NOMO-1 (cell line): ENCODE measurements around the gene COL4A2.
"Not testable (repeated sequence)": the region's sequence is repeated elsewhere in the genome, so short reads cannot be mapped to it uniquely, and the experiment has no call there.

Experiments used
- DNase-seq, 2 experiments: peaks; one replicate each; lab custom pipeline; 2025; ENCODE audit not compliant: unreplicated experiment in 2 of 2; lab: John Stamatoyannopoulos, UW

Gene COL4A2

DNA sequence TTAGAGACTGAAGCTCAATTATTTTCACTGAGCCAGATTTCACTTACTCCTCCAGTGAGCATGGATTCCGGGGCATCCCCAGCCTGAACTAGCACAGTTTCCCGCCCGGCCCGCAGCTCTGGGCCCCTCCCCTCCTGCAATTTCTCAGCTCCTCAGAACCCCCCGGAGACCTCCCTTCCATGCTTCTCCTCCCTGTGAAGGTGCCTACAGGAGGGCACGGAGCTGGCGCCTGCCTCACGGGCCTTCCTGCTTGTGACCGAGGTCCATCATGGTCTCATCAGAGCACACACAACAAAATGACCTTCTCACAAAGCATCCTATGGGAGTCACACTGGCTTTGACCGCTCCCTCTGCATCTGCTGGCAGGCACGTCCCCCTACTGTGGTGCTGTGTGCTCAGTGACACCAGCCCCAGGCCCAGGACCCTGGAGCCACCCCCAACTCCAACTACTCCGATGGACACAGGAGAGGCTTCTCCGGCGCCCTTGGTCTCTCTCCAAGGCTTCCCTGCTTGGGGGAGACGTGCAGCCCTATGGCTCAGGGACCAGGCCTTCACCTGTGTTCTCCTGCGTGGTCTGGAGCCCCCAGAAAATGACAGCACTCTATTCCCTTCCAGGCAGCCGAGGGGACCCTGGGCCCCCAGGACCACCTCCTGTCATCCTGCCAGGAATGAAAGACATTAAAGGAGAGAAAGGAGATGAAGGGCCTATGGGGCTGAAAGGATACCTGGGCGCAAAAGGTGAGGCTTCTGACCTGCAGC lies 177.4 kb downstream of the COL4A2 start:
- DNase-seq, result no peak

DNA sequence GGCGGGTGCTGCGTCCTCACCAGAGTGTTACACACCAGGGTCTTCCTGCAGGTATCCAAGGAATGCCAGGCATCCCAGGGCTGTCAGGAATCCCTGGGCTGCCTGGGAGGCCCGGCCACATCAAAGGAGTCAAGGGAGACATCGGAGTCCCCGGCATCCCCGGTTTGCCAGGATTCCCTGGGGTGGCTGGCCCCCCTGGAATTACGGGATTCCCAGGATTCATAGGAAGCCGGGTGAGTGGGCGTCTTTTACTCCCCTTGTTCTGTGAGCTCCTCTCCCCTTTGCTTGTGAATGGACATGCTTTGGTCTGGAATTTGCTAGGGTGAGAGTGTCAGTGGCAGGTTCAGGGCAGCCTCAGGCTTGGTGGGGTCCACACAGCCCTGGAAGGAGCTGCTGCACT lies 178.5 kb downstream of the COL4A2 start:
- no peak for DNase-seq

DNA sequence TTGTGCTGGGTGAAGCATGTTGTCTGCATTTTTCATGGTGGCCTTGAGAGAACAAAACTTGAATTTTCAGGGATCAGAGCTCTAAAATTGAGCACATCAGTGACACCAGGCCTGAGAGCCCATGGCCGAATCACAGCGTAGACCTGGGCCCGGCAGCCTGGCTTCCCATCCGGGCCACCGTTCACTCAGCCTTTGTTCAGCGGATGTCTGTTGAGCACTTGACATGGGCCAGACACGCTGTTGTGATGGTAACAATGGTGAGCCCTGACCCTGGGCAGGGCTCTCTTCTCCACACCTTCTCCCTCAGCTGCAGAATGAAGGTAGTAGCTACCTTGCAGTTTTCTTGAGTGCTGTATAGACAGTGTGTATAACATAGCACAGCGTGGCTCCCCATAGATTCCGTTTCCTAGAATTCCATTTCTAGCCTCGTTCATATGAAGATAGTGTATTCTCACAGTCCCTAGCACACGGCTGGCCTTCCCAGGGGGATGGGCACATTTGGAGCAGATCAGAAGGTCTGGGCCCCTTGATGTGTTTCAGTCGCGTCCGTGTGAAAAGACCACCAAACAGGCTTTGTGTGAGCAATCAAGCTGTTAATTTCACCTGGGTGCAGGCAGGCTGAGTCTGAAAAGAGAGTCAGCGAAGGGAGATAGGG lies 179.1 kb downstream of the COL4A2 start:
- no peak for DNase-seq

DNA sequence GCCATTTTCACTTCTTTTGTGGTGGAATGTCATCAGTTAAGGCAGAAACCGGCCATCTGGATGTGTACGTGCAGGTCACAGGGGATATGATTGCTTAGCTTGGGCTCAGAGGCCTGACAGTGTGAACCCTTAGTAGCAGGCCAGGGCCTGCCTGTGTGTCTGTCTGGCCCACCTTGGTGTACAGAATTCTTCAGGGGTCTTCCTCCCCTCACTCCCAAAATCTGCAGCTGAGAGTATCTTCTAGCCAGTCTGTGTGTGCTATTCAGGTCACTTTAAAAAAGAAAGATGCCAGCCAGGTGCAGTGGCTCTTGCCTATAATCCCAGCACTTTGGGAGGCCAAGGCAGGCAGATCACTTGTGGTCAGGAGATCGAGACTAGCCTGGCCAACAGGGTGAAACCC lies 179.8 kb downstream of the COL4A2 start:
- not testable (repeated sequence) for DNase-seq

DNA sequence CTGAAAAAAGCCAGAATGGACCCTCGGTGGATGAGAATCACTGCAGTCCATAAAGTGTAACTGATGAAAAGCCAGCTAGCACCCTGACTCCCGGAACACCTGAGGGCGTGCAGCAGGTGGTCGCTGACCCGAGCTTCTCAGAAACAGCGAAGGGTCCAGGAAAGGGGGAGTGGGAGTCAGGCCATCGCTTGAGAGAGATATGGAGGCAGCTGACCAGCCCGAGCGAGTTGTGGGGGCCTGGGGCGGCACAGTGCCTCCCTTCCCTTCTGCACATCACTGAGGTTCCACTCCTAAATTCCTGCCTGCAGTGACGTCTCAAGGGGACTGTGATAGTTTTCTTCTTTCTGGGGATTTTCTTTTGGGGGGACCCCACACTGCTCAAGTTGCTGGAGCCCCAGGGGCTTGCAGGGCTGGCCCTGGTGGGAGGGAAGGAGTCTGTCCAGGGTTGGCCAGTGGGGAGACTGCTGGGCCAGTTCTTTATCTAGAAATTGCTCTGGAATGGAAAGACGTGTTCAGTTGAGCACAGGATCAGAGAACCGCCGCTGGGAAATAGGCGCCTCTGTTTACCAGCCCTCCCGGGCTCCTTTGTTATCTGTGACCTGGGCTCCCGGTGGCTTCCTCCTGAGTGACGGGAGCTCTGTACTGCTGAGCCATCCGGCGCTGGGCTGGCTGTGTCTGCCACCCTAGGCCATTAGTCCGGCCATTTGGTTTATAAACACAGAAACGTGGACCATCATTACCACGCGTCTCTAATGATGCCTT lies 183.1 kb downstream of the COL4A2 start:
- DNase-seq, result no peak

DNA sequence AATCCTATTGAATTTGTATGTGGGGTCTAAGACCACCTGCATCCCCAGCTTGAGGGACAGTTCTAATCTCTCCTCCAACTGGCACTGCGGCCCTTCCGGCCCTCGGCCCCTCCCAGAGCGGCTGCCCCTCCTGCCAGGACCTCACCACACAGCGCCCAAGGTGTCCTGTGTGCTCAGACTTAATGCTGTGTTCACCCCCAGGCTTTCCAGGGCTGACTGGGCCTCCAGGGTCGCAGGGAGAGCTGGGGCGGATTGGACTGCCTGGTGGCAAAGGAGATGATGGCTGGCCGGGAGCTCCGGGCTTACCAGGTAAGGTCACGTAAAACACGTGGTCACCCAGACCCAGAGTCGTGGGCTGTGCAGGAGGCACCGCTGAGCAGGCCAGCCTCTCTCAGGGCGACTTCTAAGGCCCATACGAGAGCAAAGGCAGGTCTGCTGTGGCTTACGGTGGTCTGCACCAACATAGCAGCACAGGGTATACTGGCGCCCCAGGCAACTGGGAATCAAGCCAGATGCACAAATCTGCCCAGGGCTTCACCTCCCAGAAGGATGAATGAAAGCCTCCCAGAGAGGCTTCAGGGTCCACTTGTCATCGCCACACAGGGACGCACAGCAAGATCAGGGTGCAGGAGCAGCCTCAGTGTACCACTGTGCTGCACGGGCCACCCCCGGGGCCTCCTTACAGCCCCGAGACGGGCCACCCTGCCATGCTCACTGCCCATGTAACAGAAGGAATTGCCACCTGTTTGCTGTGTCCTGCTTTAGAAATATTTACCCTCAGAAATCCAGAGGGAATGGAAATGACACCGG lies 185.0 kb downstream of the COL4A2 start:
- no peak for DNase-seq

DNA sequence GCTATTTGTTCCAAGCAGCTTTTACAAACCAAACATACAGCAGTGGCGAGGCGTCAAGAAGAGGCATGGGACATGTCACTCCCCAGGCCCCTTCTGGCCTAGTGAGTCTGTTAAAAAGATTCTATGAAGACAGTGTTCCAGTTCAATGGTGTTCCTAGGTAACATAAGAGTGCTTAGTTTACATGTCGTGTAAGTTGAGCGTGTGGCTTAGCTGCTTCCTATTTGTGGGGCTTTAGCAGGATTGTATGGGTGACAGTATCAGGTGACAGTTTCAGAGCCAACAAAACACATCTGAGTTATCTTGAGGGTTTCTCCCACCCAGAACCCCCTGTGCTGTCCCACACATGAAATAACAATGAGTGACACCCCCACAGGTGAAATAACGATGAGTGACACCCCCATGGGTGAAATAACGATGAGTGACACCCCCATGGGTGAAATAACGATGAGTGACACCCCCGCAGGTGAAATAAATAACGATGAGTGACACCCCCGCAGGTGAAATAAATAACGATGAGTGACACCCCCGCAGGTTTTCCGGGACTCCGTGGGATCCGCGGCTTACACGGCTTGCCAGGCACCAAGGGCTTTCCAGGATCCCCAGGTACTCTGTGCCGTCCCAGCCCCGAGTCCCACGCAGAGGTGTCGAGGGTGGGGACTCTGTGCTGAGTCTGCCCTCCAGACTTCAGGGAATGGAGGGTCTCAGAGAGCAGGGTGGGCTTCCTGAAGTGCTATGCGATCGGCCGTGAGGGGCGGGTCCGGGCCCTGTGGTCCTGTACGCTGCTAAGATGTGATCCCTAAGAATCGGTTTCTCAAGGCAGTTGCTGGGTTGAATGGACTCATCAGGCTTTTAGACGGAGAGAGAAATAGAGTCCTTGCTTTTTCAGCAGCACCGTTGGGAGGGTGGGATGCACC lies 185.9 kb downstream of the COL4A2 start:
- DNase-seq, result no peak

DNA sequence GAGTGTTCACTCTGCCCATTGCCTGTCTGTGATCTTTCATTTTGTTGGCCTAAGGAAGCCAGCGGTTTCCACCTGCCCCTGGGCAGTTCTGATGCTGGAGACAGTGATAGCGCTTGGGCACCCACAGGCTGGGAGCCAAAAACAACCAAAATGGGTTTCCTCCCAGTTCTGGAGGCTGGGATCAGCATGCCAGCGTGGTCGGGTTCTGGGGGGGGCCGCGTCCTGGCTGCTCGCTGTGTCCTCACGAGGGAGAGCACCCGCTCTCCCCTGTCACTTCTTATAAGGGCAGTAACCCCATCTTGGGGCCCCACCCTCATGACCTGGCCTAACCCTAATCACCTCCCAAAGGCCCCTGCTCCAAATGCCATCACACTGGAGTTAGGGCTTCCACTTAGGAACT lies 186.5 kb downstream of the COL4A2 start:
- DNase-seq, result no peak

DNA sequence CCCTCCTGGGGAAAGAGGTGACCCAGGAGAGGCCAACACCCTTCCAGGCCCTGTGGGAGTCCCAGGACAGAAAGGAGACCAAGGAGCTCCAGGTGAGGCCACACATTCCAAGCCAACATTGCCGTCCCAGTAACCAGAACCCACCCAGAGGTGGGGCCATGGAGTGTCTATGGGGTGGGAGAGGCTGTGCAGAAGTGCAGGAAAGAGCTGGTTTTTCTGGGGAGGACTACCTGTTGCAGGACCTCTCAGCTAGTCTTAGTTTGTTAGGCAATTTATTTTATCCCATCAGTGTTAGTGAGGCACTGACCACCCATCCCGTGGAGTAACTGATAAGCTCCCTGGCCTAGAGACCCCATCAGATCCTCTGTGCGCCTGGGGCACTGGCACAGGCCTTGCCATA lies 188.3 kb downstream of the COL4A2 start:
- DNase-seq, result no peak

DNA sequence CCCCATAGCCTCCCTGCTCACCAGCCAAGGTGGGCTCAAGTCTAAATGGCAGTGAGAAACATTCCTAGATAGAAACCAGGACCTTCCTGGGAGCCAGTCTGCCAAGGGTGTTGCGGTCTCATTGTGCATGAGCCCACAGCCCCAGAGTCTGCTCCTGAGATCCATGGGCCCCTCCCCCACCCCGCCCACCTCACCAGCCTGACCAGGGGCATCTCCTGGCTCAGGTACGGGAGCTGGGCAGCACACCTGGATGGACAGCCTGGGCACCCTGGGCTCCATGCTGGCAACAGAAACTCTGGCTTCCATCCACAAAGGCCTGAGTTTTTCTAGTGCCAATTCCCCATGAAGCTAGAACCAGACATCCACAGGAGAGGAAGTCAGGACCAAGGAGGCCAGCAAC lies 188.8 kb downstream of the COL4A2 start:
- no peak for DNase-seq

DNA sequence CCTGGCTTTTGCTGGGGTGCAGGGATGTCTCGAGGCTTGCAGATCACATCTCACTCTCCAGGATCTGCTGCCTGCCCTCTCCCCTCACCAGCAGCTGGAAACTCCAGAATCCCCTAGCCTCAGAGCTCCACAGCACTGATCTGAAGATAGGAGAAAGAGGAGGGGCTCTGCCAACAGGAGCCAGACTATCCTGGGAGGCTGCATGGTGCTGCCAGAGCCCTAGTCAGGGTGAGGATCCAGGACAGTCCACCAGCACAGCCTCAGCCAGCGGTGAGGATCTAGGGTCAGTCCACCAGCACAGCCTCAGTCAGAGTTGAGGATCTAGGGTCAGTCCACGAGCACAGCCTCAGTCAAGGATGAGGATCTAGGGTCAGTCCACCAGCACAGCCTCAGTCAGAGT lies 189.2 kb downstream of the COL4A2 start:
- DNase-seq, result no peak

DNA sequence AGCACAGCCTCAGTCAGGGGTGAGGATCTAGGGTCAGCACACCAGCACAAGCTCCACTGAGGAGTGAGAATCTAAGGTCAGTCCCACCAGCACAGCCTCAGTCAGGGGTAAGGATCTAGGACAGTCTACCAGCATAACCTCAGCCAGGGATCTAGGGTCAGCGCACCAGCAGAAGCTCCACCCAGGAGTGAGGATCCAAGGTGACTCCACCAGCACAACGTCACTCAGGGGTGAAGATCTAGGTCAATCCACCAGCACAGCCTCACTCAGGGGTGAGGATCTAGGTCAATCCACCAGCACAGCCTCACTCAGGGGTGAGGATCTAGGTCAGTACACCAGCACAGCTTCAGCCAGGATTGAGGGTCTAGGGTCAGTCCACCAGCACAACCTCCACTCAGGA lies 189.9 kb downstream of the COL4A2 start:
- DNase-seq, result no peak

DNA sequence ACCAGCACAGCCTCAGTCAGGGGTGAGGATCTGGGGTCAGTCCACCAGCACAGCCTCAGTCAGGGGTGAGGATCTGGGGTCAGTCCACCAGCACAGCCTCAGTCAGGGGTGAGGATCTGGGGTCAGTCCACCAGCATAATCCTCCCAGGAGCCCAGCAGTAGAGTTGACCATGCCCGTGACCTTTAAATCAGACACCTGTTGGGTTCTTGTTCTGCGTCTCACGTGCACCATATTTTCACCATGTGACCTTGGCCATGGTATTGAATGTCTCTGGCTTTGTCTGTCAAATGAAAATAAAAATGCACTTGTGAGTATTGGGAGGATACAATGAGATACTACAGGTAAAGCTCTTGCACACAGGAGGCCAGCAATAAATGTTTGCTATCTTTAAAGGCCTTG lies 190.8 kb downstream of the COL4A2 start:
- DNase-seq, result not testable (repeated sequence)

DNA sequence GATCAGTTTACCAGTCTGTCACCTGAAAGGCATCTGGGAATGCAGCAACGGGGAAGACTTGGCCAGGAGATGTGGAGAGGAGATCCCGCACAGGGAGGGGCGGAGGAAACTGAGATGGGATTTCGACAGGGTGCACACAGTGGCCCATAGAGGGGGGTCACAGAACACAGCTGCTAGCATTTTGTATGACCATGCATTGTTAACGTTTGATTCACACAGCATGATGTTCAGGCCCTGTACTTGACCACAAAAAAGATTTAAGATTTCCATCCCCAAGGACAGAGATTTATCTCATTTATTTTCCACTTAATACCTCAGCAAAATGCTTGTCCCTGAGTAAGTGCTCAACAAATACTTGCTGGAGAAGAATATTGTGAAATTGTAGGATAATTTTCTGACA lies 191.2 kb downstream of the COL4A2 start:
- no peak for DNase-seq

DNA sequence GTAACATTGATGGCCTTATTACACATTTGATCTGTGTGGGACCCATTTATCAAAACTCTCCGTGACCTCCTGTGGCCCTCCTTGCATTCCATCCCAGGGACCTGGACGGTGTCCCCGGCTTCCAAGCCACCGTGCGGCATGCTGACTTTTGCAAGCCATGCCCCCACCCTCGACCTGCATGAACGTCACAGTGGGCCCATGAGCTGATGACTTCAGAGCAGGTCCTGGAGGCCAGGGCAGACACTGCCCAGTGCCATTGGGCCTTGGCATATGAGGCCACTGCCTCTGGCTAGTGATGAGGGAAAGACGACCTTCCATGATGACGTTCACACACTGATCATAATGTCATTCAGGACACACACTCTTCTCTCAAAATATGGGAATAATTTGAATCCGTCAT lies 191.7 kb downstream of the COL4A2 start:
- no peak for DNase-seq

DNA sequence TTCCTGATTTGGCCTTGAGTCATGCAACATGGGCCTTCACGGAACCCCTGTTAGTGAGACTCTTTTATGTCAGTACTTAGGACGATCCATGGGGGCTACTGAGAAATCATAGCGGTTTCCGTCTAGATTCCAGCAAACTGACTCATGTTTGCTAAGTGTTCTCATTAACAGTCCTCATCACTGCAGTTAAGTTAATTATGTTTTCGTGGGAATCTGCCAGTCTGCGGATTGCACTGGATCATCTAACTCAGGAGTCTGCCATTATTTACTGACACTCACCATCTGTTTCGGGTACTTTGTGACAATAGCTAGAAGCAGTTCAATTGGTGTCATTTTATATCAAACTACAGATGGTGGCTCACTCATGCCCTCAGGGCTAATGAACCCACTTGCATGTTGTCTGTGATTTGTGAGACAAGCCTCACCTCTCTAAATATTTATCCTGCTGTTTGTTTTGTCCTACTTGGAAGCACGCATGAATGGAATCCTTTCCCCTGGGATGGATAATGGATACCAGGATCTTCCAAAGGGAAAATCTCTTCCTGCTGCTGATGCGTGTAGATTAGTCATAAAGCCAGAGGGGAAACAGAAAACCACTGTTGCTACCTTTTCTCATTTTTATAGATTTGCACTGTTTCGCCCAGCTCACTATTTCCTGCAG lies 192.7 kb downstream of the COL4A2 start:
- DNase-seq, result no peak

DNA sequence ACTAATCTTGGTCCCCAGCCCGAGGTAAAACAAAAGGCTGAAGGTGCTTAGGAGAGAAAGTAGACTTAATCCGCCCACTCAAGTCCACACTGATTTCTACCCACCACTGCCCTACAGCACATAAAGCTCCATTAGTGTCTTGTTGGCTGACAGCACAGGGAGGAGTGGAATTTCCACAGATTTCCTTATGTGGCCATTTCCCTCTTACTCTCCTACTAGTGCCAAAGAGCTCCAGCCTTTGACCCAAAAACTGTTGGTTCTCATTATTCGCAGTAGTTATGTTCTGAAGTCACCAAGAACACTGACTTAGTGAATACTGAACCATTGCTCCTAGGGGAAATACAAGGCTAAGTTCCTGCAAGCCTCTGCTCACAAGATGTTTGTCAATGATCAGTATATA lies 193.3 kb downstream of the COL4A2 start:
- DNase-seq, result no peak

DNA sequence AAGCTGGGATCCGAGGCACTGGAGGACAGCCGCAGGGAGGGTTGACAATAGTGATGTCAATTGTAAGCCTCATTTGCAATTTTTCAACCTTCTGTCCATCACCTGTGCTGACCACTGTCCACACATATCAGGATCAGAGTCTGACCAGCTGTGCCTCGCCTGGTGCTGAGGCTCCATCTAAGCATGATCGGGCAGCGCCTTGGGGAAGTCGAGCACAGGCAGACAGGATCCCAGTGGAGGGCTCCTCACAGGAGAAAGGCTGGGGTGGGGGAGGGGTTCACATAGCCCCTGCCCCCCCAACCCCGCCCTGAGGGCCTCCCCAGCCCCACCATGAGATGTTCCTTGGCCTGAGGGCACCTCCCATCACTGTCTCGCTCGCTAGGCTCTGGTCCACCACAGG lies 194.1 kb downstream of the COL4A2 start:
- DNase-seq, result no peak
